ENCODE measurements around the gene CAMKK1.
"Not testable (repeated sequence)": the region's sequence is repeated elsewhere in the genome, so short reads cannot be mapped to it uniquely, and the experiment has no call there.

CAMKK1 gene

GRCh38 chr17:3880983-3881382, 11.9 kb downstream of the CAMKK1 start:
- no peak for DNase-seq (ENCODE audit: low read depth in 1 of 2, low spot score in 1 of 2)

- no peak for DNase-seq (ENCODE audit: low read depth in 1 of 2, low spot score in 1 of 2)
These were observed 13.0 kb downstream of the CAMKK1 start for GRCh38 chr17:3879591-3880417.

- DNase-seq (ENCODE audit: low read depth in 1 of 2, low spot score in 1 of 2), result no peak
These were observed 13.7 kb downstream of the CAMKK1 start for GRCh38 chr17:3879186-3879585.

GRCh38 chr17:3877220-3877619, 15.6 kb downstream of the CAMKK1 start:
- no peak for DNase-seq (ENCODE audit: low read depth in 1 of 2, low spot score in 1 of 2)

GRCh38 chr17:3875317-3875716, 17.5 kb downstream of the CAMKK1 start:
- no peak for DNase-seq (ENCODE audit: low read depth in 1 of 2, low spot score in 1 of 2)

GRCh38 chr17:3873862-3874261, 19.0 kb downstream of the CAMKK1 start:
- DNase-seq (ENCODE audit: low read depth in 1 of 2, low spot score in 1 of 2), result no peak

GRCh38 chr17:3870871-3871306, 22.0 kb downstream of the CAMKK1 start:
- DNase-seq (ENCODE audit: low read depth in 1 of 2, low spot score in 1 of 2), result no peak

GRCh38 chr17:3867606-3868005, 25.2 kb downstream of the CAMKK1 start:
- DNase-seq (ENCODE audit: low read depth in 1 of 2, low spot score in 1 of 2), result no peak

GRCh38 chr17:3867106-3867505, 25.7 kb downstream of the CAMKK1 start:
- no peak for DNase-seq (ENCODE audit: low read depth in 1 of 2, low spot score in 1 of 2)

- DNase-seq (ENCODE audit: low read depth in 1 of 2, low spot score in 1 of 2), result no peak
These were observed 26.6 kb downstream of the CAMKK1 start for GRCh38 chr17:3866276-3866675.

GRCh38 chr17:3865176-3865575, 27.7 kb downstream of the CAMKK1 start:
- DNase-seq (ENCODE audit: low read depth in 1 of 2, low spot score in 1 of 2), result no peak

- no peak for DNase-seq (ENCODE audit: low read depth in 1 of 2, low spot score in 1 of 2)
These were observed 28.3 kb downstream of the CAMKK1 start for GRCh38 chr17:3864534-3864933.

GRCh38 chr17:3861761-3862681, 30.8 kb downstream of the CAMKK1 start:
- no peak for DNase-seq (ENCODE audit: low read depth in 1 of 2, low spot score in 1 of 2)

GRCh38 chr17:3860939-3861700, 31.7 kb downstream of the CAMKK1 start:
- no peak for DNase-seq (ENCODE audit: low read depth in 1 of 2, low spot score in 1 of 2)

GRCh38 chr17:3859940-3860339, 32.9 kb downstream of the CAMKK1 start:
- no peak for DNase-seq (ENCODE audit: low read depth in 1 of 2, low spot score in 1 of 2)

- no peak for DNase-seq (ENCODE audit: low read depth in 1 of 2, low spot score in 1 of 2)
These were observed 35.4 kb downstream of the CAMKK1 start for GRCh38 chr17:3857261-3858105.

GRCh38 chr17:3854204-3854603, 38.6 kb downstream of the CAMKK1 start:
- not testable (repeated sequence) for DNase-seq (ENCODE audit: low read depth in 1 of 2, low spot score in 1 of 2)

- no peak for DNase-seq (ENCODE audit: low read depth in 1 of 2, low spot score in 1 of 2)
These were observed 40.3 kb downstream of the CAMKK1 start for GRCh38 chr17:3852561-3852960.

- DNase-seq (ENCODE audit: low read depth in 1 of 2, low spot score in 1 of 2), result no peak
These were observed 41.3 kb downstream of the CAMKK1 start for GRCh38 chr17:3851461-3852100.
